Psoas muscle (tissue), 8 donors: ENCODE measurements around the gene MAP1B. TPM values are rescaled to one million over a fixed set of nuclear protein-coding genes. Genes with fewer than 3 reads are reported as not detected.
A peak's percentile ranks its signal among the peaks of the same experiment; 100 is the strongest.

ENCODE experiments used
- ATAC-seq, 4 donors: fragments of 200-7000 bp; cut with Tn5 transposase; one replicate each; pipeline ENCODE4 v1.9.1; 2020; ENCODE audit warnings: moderate library complexity in 3 of 4, mild to moderate bottlenecking in 2 of 4
- DNase-seq, 2 donors: peaks; one replicate each; pipeline ENCODE4 v3.0.0-alpha.2; 2020
- H3K27ac ChIP-seq: fragments of 200-600 bp; one replicate; pipeline ENCODE4 v1.8.0; 2022
- H3K27me3 ChIP-seq, 3 donors: fragments of 200-600 bp in 1 of 3; one replicate each; pipeline versions ENCODE4 v1.6.1 to v1.8.0; 2013 to 2022; ENCODE audit warnings: low read length in 2 of 3, mild to moderate bottlenecking in 2 of 3, moderate library complexity in 1 of 3; ENCODE audit not compliant: insufficient read depth in 3 of 3
- H3K36me3 ChIP-seq, 2 donors: fragments of 200-600 bp in 1 of 2; one replicate each; pipeline versions ENCODE4 v1.6.1 to v1.8.0; 2013 to 2022; ENCODE audit warnings: low read depth in 1 of 2, mild to moderate bottlenecking in 1 of 2, moderate library complexity in 1 of 2; ENCODE audit not compliant: insufficient read depth in 1 of 2
- H3K4me1 ChIP-seq: fragments of 200-600 bp; one replicate; pipeline ENCODE4 v1.8.0; 2022
- H3K4me3 ChIP-seq: fragments of 200-600 bp; one replicate; pipeline ENCODE4 v1.8.0; 2022; ENCODE audit warnings: mild to moderate bottlenecking
- H3K9me3 ChIP-seq: fragments of 200-600 bp; one replicate; pipeline ENCODE4 v1.8.0; 2022
- WGBS, 3 donors: extraction: QIAGEN DNeasy Blood & Tissue Kit; methylation state at CpG; one replicate each; pipeline versions ENCODE4 v1.1.6 to v1.1.7; 2013; 5-methylcytosine and 5-hydroxymethylcytosine counted together
- intact Hi-C, 2 donors: fragments of 100-400 bp; cut with DNase I; formaldehyde crosslinking; loops; one replicate each; pipeline versions ENCODE4 v1.11.0 to v1.14.2; 2022
- polyA plus RNA-seq, 3 donors: library from polyadenylated mRNA; stranded (reverse); fragments of 200-250 nt; gene quantifications; one replicate each; pipeline ENCODE4 v1.2.3, GENCODE V29; 2013
- total RNA-seq, 4 donors: library from RNA; stranded (reverse); fragmentation: NEBNext Ultra II Directional in 2 of 4; extraction: Animal tissue kit (Norgen Biotek cat#: 25700) in 2 of 4; gene quantifications; one replicate each; pipeline versions ENCODE4 v1.2.1 to v1.2.4, GENCODE V29; 2021 to 2023
- TF ChIP-seq, protein P1 (sequence below): fragments of 200-600 bp; IDR thresholded peaks from one replicate; pipeline ENCODE4 v1.8.0; 2022; ENCODE audit warnings: antibody characterized with exemption
- donor health status: healthy with polysubstance abuse.
- donor health status: DM: no; HTN: no; CAD: no; lungs with moderate emphysema.
- donor health status: Bipolar disorder and iron deficiency.
- donor health status: healthy.
- donor health status: DM: yes; HTN: yes; CAD: no.
- donor health status: DM: no; HTN: no; CAD: no.
- donor health status: DM: no; HTN: no; CAD: no.
- donor health status: DM: yes; HTN: yes; CAD: no.

MAP1B gene
- total and polyA plus RNA-seq, 7 donors: 1.1 to 20.2 (median 8.5) TPM

DNA sequence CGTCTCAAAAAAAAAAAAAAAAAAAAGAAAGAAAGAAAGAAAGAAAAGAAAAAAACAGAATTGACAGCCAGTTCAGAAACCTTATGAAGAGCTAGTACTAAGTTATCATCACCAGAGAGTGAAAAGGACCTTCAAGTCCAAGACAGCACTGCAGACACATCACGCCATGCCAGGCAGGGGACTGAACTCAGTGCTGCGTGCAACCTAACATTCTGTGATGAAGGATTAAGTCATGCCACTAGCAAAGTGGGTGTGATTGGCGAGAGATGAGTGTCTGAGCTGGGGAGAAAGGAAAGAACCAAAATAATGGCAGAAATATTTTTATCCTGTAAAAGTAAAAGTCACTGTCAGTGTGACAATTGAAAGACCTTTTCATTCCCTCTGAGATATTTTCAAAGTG lies 54.7 kb downstream of the MAP1B start:
- Histone ChIP-seq H3K27ac (no peak overlapping the region), H3K4me3 (no peak overlapping the region), H3K36me3 (no peaks in the 10 kb centered on the region), H3K9me3 (no peaks in the 10 kb centered on the region), H3K27me3 (no peaks in the 10 kb centered on the region), H3K4me1 (no peaks in the 10 kb centered on the region)
- TF ChIP-seq, protein P1, sequence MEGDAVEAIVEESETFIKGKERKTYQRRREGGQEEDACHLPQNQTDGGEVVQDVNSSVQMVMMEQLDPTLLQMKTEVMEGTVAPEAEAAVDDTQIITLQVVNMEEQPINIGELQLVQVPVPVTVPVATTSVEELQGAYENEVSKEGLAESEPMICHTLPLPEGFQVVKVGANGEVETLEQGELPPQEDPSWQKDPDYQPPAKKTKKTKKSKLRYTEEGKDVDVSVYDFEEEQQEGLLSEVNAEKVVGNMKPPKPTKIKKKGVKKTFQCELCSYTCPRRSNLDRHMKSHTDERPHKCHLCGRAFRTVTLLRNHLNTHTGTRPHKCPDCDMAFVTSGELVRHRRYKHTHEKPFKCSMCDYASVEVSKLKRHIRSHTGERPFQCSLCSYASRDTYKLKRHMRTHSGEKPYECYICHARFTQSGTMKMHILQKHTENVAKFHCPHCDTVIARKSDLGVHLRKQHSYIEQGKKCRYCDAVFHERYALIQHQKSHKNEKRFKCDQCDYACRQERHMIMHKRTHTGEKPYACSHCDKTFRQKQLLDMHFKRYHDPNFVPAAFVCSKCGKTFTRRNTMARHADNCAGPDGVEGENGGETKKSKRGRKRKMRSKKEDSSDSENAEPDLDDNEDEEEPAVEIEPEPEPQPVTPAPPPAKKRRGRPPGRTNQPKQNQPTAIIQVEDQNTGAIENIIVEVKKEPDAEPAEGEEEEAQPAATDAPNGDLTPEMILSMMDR: no peak
- intact Hi-C loops: no loop called here
- DNase-seq (no peak), ATAC-seq (no peak)
- 89 to 95% (median 91%) methylated on average over 3 to 4 of the region's 4 CpGs for WGBS, 3 donors

DNA sequence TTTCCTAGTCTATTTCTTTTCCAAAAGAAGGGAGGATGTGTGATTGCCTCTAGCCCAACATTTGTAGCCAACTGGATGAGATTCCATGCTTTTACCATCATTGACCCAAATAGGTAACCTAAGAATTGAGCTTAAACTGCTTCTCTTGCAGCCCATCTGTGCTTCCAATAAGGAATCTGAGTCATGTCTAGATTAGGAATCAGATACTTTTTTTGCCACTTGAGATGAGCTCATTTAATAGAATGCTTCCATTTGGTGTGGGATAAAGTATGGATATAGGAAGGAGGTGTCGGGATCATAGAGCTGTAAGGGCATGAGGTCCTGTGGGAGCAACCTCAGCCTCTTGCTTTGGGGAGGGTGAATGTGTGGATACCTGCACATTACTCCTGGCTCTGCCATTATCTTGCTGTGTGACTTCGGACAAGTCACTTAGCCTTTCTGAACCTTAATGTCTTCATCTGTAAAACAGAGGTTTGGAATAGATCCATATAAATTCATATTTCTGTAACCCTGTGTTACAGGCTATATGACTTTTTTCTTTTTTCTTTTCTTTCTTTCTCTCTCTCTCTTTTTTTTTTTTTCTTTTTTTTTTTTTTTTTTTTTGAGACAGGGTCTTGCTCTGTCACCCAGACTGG lies 56.2 kb downstream of the MAP1B start:
- 95 to 100% (median 98%) methylated on average over 2 of the region's 2 CpGs for WGBS, 3 donors
- H3K27ac ChIP-seq: no peak overlapping the region
- intact Hi-C loops: no loop called here
- no peaks in the 10 kb centered on the region for H3K9me3 ChIP-seq
- H3K36me3 ChIP-seq: no peaks in the 10 kb centered on the region
- H3K4me3 ChIP-seq: no peak overlapping the region
- TF ChIP-seq, protein P1: no peak
- no peaks in the 10 kb centered on the region for H3K27me3 ChIP-seq
- ATAC-seq: no peak
- no peak for DNase-seq
- no peaks in the 10 kb centered on the region for H3K4me1 ChIP-seq

DNA sequence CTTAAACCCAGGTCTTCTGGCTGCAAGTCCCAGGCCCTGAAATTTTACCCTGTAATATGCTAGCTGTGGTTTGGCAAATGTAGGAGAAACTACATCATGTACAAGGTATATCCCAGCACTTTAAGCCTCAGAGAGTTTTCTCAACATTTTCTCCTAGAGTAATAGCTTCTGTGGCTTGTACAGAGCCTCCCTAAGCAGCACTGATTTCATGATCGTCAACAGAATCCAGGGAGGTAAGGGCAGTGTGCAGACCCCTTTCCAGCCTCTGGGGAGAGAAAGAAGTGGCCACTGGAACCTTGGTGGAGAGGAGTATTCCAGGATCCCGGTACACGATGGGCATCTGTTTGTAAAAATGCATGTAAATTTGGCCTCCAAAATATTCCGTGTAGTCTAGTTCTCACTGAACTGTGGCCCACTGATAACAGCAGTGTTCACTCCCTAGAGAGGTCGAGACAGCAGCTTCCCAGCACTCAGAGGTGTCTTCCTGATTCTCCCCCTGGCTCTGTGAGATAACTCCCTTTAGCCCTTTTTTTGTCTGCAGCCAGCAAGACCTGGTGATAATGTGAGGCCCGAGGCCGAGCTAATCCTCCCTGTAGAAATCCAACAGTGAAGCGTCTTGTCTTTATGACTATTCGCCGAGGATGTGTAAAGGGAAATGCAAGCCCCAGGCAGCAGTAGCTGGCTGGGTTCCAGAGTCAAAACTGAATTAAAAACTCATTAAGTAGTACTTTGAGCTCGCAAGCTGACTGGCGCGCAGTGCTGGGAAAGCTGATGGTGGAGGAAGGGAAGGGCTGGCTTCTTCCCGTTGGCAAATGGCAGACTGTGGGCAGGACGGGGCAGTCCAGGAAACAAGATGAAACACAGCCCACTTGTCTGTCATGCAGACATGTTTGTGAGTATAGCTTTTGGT lies 59.0 kb downstream of the MAP1B start:
- Histone ChIP-seq H3K27ac (no peak overlapping the region), H3K27me3 (no peaks in the 10 kb centered on the region), H3K36me3 (no peaks in the 10 kb centered on the region), H3K4me3 (no peak overlapping the region), H3K9me3 (no peaks in the 10 kb centered on the region), H3K4me1 (no peaks in the 10 kb centered on the region)
- peak in 1 of 2 donors; percentile 32 for DNase-seq
- 37 to 47% (median 45%) methylated on average over 15 of the region's 15 CpGs for whole genome bisulfite sequencing, 3 donors
- peak in 2 of 4 donors; percentile 37 to 41 for ATAC-seq
- TF ChIP-seq, protein P1: no peak
- intact Hi-C loops: no loop called here

DNA sequence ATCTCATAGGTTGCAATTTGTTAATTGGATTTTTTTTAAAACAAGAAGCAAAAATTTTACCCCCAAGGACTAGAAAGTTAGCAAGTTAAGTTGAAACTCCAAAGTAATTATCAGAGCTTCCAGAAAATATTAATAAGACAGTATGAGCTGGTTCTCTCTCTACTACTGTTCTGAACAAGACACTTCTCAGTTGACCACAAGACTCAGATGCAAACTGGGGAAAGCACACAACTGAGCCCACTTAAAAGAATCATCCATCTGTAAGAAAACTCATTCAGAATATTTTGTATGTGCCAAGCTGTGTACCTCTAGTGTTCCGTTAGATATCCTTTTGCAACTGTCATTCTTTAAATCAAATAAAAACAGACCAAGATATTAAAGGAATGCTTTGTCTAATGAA lies 60.0 kb downstream of the MAP1B start:
- no peaks in the 10 kb centered on the region for H3K4me1 ChIP-seq

More for the DNA sequence above, 60.0 kb downstream of the MAP1B start:
- DNase-seq (no peak), ATAC-seq (no peak)
- TF ChIP-seq, protein P1: no peak
- intact Hi-C loops: no loop called here
- 81 to 94% (median 90%) methylated on average over 1 of the region's 1 CpG for WGBS, 3 donors
- H3K27me3 ChIP-seq: no peaks in the 10 kb centered on the region
- H3K9me3 ChIP-seq: no peaks in the 10 kb centered on the region
- no peak overlapping the region for H3K4me3 ChIP-seq
- no peaks in the 10 kb centered on the region for H3K36me3 ChIP-seq
- H3K27ac ChIP-seq: no peak overlapping the region
